ENCODE results near the gene KRTAP20-2.

The KRTAP20-2 gene

GRCh38 chr21:30674312-30674711 lies 39.3 kb downstream of the KRTAP20-2 start:
- DNase-seq (ENCODE audit: low read depth in 3 of 3), result no peak

- DNase-seq (ENCODE audit: low read depth in 3 of 3), result no peak
Measured at GRCh38 chr21:30676737-30677136, 41.7 kb downstream of the KRTAP20-2 start.

- DNase-seq (ENCODE audit: low read depth in 3 of 3), result no peak
Measured at GRCh38 chr21:30680586-30680985, 45.6 kb downstream of the KRTAP20-2 start.

GRCh38 chr21:30684506-30684905 lies 49.5 kb downstream of the KRTAP20-2 start:
- DNase-seq (ENCODE audit: low read depth in 3 of 3), result no peak
